Upper lobe of left lung (tissue), 6 donors: ENCODE results near the gene ADAMTSL3. TPM values are rescaled to one million over a fixed set of nuclear protein-coding genes. Genes with fewer than 3 reads are reported as not detected.

Experiments used
- ATAC-seq, 2 donors: fragments of 200-7000 bp; cut with Tn5 transposase; one replicate each; pipeline ENCODE4 v1.9.1; 2022; ENCODE audit warnings: mild to moderate bottlenecking in 2 of 2, moderate library complexity in 2 of 2; ENCODE audit not compliant: low FRiP score in 2 of 2
- DNase-seq, 2 donors: peaks; one replicate each; pipeline ENCODE4 v3.0.0-alpha.2; 2019 to 2020
- H3K27ac ChIP-seq, 4 donors: fragments of 200-600 bp; sonication (generic); one replicate each; pipeline ENCODE4 v1.5.1; 2016 to 2019
- H3K27me3 ChIP-seq, 4 donors: fragments of 200-600 bp; sonication (generic); one replicate each; pipeline ENCODE4 v1.5.1; 2017 to 2019
- H3K36me3 ChIP-seq, 4 donors: fragments of 200-600 bp; sonication (generic); one replicate each; pipeline ENCODE4 v1.5.1; 2016 to 2019
- H3K4me1 ChIP-seq, 4 donors: fragments of 200-600 bp; sonication (generic); one replicate each; pipeline ENCODE4 v1.5.1; 2018 to 2019
- H3K4me3 ChIP-seq, 4 donors: fragments of 200-600 bp; sonication (generic); one replicate each; pipeline ENCODE4 v1.5.1; 2017 to 2019; ENCODE audit warnings: mild to moderate bottlenecking in 2 of 4, moderate library complexity in 1 of 4
- H3K9me3 ChIP-seq, 4 donors: fragments of 200-600 bp; sonication (generic); one replicate each; pipeline ENCODE4 v1.5.1; 2018 to 2019
- EP300 ChIP-seq, 4 donors: sonication (generic); formaldehyde crosslinking; IDR thresholded peaks; one replicate each; pipeline ENCODE4 v1.5.1; 2017; ENCODE audit warnings: antibody characterized with exemption in 4 of 4, control low read depth in 2 of 4
- POLR2A ChIP-seq, 4 donors: fragments of 450-650 bp; IDR thresholded peaks; one replicate each; pipeline ENCODE4 v1.5.1; 2016 to 2017; ENCODE audit warnings: antibody characterized with exemption in 4 of 4, mild to moderate bottlenecking in 2 of 4
- POLR2AphosphoS5 ChIP-seq, 2 donors: sonication (generic); formaldehyde crosslinking; IDR thresholded peaks; one replicate each; pipeline ENCODE4 v1.5.1; 2017; ENCODE audit warnings: antibody characterized with exemption in 2 of 2
- WGBS, 2 donors: methylation state at CpG; one replicate each; pipeline ENCODE4 v1.1.5; 2017 to 2018; 5-methylcytosine and 5-hydroxymethylcytosine counted together
- total RNA-seq, 6 donors: library from RNA; depleted of rRNA in 4 of 6; stranded (reverse); fragments of >200 nt in 4 of 6; gene quantifications; one replicate each; pipeline versions ENCODE4 v1.1.0 to v1.2.1, GENCODE V29; 2016 to 2021
- TF ChIP-seq, protein P1 (sequence below), 6 experiments: fragments of 450-650 bp in 4 of 6; fragments of 200-600 bp in 2 of 6; sonication (generic) in 2 of 6; IDR thresholded peaks; one replicate each; pipeline ENCODE4 v1.5.1; 2016 to 2019; ENCODE audit warnings: antibody characterized with exemption in 6 of 6
- donor health status: DM: no; HTN: no; CAD: no; lungs with moderate emphysema.
- donor health status: DM: no; HTN: yes; CAD: no; lungs with severe emphysema.

The ADAMTSL3 gene
- total RNA-seq, 6 donors from 2014 or later: 8.8 to 22.2 (median 11.7) TPM

DNA sequence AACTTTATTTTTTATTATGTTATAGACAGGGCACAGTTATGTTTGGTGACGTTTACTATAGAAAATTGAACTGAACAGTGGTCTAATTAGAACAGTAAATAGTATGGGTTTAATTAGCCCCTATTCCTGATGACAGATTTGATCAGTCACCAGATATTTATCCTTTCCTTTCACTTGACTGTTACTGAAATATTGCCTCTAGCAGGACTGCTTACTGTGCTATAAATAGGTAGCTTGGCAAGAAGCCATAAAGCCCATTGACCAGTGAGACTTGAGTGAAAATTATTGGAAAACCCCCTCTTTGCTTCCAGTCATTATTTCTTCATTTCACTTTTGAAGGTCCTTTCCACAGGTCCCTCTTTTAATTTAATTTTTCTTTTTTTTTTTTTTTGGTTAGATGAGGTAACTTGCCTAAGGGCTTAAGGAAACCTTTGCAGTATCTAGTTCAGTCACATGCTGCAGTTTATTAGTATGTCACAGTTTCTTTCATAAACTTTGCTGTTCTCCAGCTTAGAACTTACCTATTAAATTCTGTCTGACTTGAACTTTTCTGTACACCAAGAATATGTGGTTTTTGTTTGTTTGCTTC is 115.6 kb downstream of the ADAMTSL3 start:
- Histone ChIP-seq H3K27ac (no peak overlapping the region), H3K4me1 (peaks cover 0 to under 1% (median 0%) of the 10 kb centered on the region in 4 donors), H3K36me3 (no peaks in the 10 kb centered on the region), H3K4me3 (no peak overlapping the region), H3K9me3 (no peaks in the 10 kb centered on the region), H3K27me3 (no peaks in the 10 kb centered on the region)
- TF ChIP-seq, protein P1, sequence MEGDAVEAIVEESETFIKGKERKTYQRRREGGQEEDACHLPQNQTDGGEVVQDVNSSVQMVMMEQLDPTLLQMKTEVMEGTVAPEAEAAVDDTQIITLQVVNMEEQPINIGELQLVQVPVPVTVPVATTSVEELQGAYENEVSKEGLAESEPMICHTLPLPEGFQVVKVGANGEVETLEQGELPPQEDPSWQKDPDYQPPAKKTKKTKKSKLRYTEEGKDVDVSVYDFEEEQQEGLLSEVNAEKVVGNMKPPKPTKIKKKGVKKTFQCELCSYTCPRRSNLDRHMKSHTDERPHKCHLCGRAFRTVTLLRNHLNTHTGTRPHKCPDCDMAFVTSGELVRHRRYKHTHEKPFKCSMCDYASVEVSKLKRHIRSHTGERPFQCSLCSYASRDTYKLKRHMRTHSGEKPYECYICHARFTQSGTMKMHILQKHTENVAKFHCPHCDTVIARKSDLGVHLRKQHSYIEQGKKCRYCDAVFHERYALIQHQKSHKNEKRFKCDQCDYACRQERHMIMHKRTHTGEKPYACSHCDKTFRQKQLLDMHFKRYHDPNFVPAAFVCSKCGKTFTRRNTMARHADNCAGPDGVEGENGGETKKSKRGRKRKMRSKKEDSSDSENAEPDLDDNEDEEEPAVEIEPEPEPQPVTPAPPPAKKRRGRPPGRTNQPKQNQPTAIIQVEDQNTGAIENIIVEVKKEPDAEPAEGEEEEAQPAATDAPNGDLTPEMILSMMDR (IDR thresholded peaks at IDR 0.05): no peak
- TF ChIP-seq EP300 (IDR thresholded peaks at IDR 0.05) (no peak), POLR2A (IDR thresholded peaks at IDR 0.05) (no peak), POLR2AphosphoS5 (IDR thresholded peaks at IDR 0.05) (no peak)
- DNase-seq: no peak
- no peak for ATAC-seq
- 65 to 78% methylated on average over 1 of the region's 1 CpG for WGBS, 2 donors

GRCh38 chr15:83775738-83776137 is 121.8 kb downstream of the ADAMTSL3 start:
- H3K4me3 ChIP-seq: no peak overlapping the region
- no peaks in the 10 kb centered on the region for H3K27me3 ChIP-seq
- no peak for ATAC-seq
- WGBS, 2 donors: 17 to 18% methylated on average over 2 to 3 of the region's 3 CpGs
- no peak overlapping the region for H3K27ac ChIP-seq
- no peaks in the 10 kb centered on the region for H3K4me1 ChIP-seq
- no peak for TF ChIP-seq POLR2AphosphoS5 (IDR thresholded peaks at IDR 0.05)
- TF ChIP-seq POLR2A (IDR thresholded peaks at IDR 0.05): no peak
- no peak for TF ChIP-seq EP300 (IDR thresholded peaks at IDR 0.05)
- TF ChIP-seq, protein P1 (IDR thresholded peaks at IDR 0.05): no peak
- DNase-seq: no peak
- no peaks in the 10 kb centered on the region for H3K36me3 ChIP-seq
- no peaks in the 10 kb centered on the region for H3K9me3 ChIP-seq

DNA sequence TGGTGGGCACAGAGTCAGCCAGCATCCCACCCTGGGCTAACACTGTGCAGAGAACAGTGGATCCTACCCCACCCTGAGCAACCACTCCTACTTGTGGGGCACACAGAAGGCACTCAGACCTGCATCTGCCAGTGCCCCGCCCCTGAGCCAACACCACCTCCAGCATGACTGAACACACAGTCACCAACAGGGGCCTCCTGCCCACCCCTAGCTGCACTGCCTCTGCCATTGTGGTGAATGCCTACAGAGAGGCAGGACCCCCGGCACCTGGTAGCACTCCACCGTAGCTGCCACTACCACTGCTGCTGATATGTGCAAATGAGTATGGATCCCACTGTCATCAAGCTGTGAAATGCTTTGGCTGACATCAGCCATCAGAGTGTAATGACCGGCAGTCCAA is 123.1 kb downstream of the ADAMTSL3 start:
- no peak for TF ChIP-seq EP300 (IDR thresholded peaks at IDR 0.05)
- TF ChIP-seq, protein P1 (IDR thresholded peaks at IDR 0.05): no peak
- no peak for TF ChIP-seq POLR2AphosphoS5 (IDR thresholded peaks at IDR 0.05)
- no peak for TF ChIP-seq POLR2A (IDR thresholded peaks at IDR 0.05)
- Histone ChIP-seq H3K27ac (no peak overlapping the region), H3K36me3 (no peaks in the 10 kb centered on the region), H3K4me1 (no peaks in the 10 kb centered on the region), H3K9me3 (no peaks in the 10 kb centered on the region), H3K27me3 (no peaks in the 10 kb centered on the region), H3K4me3 (no peak overlapping the region)
- DNase-seq (no peak), ATAC-seq (peak in 1 of 2 donors; percentile 17)
- 89 to 100% methylated on average over 1 to 4 of the region's 4 CpGs for WGBS, 2 donors

DNA sequence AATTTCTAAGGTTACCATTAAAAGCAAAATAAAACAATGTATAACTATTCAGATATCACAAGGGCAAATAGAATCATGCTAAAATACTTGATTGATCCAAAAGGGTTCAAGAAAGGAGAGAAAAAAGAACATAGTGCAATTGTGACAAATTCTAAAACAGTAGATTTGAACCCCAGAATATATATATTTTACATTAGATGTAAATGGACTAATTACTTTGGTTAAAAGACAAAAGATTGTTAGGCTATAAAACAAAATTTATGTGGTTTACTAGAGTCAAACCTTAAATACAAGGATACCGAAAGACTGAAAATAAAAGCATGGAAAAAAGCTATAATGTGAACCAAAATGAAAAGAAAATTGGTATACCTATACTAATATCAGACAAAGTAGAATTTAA is 129.3 kb downstream of the ADAMTSL3 start:
- Histone ChIP-seq H3K36me3 (no peaks in the 10 kb centered on the region), H3K4me1 (no peaks in the 10 kb centered on the region), H3K27ac (no peak overlapping the region), H3K9me3 (peaks cover 0 to 4% (median 0%) of the 10 kb centered on the region in 4 donors), H3K4me3 (no peak overlapping the region), H3K27me3 (no peaks in the 10 kb centered on the region)
- TF ChIP-seq, protein P1 (IDR thresholded peaks at IDR 0.05): no peak
- TF ChIP-seq EP300 (IDR thresholded peaks at IDR 0.05) (no peak), POLR2A (IDR thresholded peaks at IDR 0.05) (no peak)
- no peak for ATAC-seq
- DNase-seq: no peak
- WGBS, 2 donors: 98 to 100% methylated on average over 1 of the region's 1 CpG

DNA sequence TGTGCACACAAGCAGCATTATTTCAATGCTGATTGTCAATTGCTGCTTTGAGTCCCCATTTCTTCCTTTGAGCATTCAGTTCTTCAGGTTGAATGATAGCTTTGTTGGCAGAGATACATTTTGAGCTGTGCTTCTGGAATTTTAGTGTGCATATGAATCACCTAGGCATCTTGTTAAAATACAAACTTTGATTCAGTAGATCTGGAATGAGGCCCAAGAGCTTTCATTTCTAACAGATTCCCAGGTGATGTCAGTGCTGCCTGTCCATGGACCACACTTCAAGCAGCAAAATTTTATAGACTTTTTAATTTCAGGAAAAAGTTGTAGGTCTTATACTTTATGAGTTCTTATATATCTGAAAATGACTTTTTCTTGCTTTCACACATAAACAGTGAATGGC is 131.1 kb downstream of the ADAMTSL3 start:
- H3K9me3 ChIP-seq: peaks cover 0 to 4% (median 0%) of the 10 kb centered on the region in 4 donors
- TF ChIP-seq POLR2AphosphoS5 (IDR thresholded peaks at IDR 0.05) (no peak), POLR2A (IDR thresholded peaks at IDR 0.05) (no peak), EP300 (IDR thresholded peaks at IDR 0.05) (no peak)
- TF ChIP-seq, protein P1 (IDR thresholded peaks at IDR 0.05): no peak
- H3K27ac ChIP-seq: no peak overlapping the region
- no peak for ATAC-seq
- no peaks in the 10 kb centered on the region for H3K4me1 ChIP-seq
- DNase-seq: no peak
- no peaks in the 10 kb centered on the region for H3K27me3 ChIP-seq
- H3K4me3 ChIP-seq: no peak overlapping the region
- no peaks in the 10 kb centered on the region for H3K36me3 ChIP-seq
